PC-3 (cell line): Measurements from ENCODE around the gene MRPL27.

Source experiments
- CTCF ChIP-seq: fragments of 300-600 bp; sonication (generic); conservative IDR thresholded peaks from 2 replicates; pipeline ENCODE4 v1.5.1; 2017; ENCODE audit warnings: antibody characterized with exemption, low read depth, mild to moderate bottlenecking, low read length
- EZH2phosphoT487 ChIP-seq: fragments of 300-600 bp; sonication (generic); IDR thresholded peaks from 2 replicates; pipeline ENCODE4 v1.6.1; 2018; ENCODE audit warnings: mild to moderate bottlenecking, antibody characterized with exemption, low read length, borderline replicate concordance

DNA sequence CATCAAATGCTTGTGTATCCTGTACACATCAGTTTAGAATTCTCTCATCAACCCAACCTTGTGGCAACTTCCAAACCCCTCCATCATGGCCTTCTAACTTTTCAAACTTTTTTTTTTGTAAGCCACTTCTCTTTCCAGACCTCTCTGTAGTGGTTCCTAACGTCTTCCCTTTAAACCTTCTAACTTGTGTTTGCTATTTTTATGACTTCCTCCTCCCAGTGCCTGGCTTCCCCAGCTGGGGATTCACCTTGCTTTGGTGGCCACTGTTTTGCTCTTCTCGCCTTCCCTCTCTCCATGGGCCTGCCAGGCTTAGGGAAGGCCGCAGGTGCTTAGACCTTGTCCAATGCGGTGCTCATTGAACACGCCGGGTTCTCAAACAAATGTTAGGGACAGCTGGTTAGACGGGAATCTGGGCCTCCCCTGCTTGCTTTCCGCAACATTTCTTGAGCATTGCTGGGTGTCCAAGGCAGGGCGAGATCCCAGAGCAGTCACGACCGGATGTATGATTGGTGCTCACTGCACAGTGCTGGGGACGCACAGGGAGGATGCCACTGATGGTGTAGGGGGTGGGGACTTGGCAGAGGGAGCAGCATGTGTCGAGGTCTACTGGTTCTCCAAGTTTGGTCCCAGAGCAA lies 28.1 kb downstream of the MRPL27 start:
- TF ChIP-seq EZH2phosphoT487 = no peak
- no peak for TF ChIP-seq CTCF
